Glutamatergic neuron (in vitro differentiated cells): ENCODE results near the gene PAK4. TPM values are rescaled to one million over a fixed set of nuclear protein-coding genes. Genes with fewer than 3 reads are reported as not detected.

Experiments
- DNase-seq: peaks from one replicate; pipeline ENCODE4 v3.0.0; 2022
- H3K27ac Mint-ChIP-seq: one replicate; pipeline ENCODE4 v1.8.0; 2020; ENCODE audit warnings: mild to moderate bottlenecking, mixed read lengths, inconsistent platforms; ENCODE audit not compliant: unreplicated experiment
- H3K27me3 Mint-ChIP-seq: one replicate; pipeline ENCODE4 v1.8.0; 2020; ENCODE audit warnings: mild to moderate bottlenecking, moderate library complexity, mixed read lengths, inconsistent platforms; ENCODE audit not compliant: unreplicated experiment
- H3K36me3 Mint-ChIP-seq: one replicate; pipeline ENCODE4 v1.8.0; 2020; ENCODE audit warnings: mild to moderate bottlenecking, mixed read lengths, inconsistent platforms; ENCODE audit not compliant: unreplicated experiment
- H3K4me1 Mint-ChIP-seq: one replicate; pipeline ENCODE4 v1.8.0; 2020; ENCODE audit warnings: mild to moderate bottlenecking, low read depth, mixed read lengths, inconsistent platforms; ENCODE audit not compliant: unreplicated experiment
- H3K4me3 Mint-ChIP-seq: one replicate; pipeline ENCODE4 v1.8.0; 2020; ENCODE audit warnings: mild to moderate bottlenecking, mixed read lengths, inconsistent platforms; ENCODE audit not compliant: unreplicated experiment
- H3K9me3 Mint-ChIP-seq: one replicate; pipeline ENCODE4 v1.8.0; 2020; ENCODE audit warnings: mild to moderate bottlenecking, moderate library complexity, mixed read lengths, inconsistent platforms; ENCODE audit not compliant: unreplicated experiment
- CTCF ChIP-seq: fragments of 200-600 bp; sonication (generic); IDR thresholded peaks from one replicate; pipeline ENCODE4 v1.5.0; 2021; ENCODE audit not compliant: partially characterized antibody, unreplicated experiment
- total RNA-seq: library from RNA; stranded (reverse); fragmentation: NEBNext Ultra II Directional; extraction: Animal tissue kit (Norgen Biotek cat#: 25700); gene quantifications from one replicate; pipeline ENCODE4 v1.2.1, GENCODE V29; 2021; ENCODE audit not compliant: unreplicated experiment

PAK4 gene
- total RNA-seq, 1 donor from 2014 or later: 52.5 TPM

- peak overlapping the region; percentile 36 for H3K27ac Mint-ChIP-seq
- no peak for TF ChIP-seq CTCF
- H3K9me3 Mint-ChIP-seq: peaks cover 9% of the 10 kb centered on the region
- peaks cover 8% of the 10 kb centered on the region for H3K36me3 Mint-ChIP-seq
- peaks cover 5% of the 10 kb centered on the region for H3K27me3 Mint-ChIP-seq
- peaks cover 33% of the 10 kb centered on the region for H3K4me1 Mint-ChIP-seq
- no peak for DNase-seq
- H3K4me3 Mint-ChIP-seq: no peak overlapping the region
Observed at GRCh38 chr19:39144290-39145071, 18.9 kb downstream of the PAK4 start.

GRCh38 chr19:39145180-39145953 is 19.8 kb downstream of the PAK4 start:
- peaks cover 25% of the 10 kb centered on the region for H3K4me1 Mint-ChIP-seq
- no peaks in the 10 kb centered on the region for H3K27me3 Mint-ChIP-seq
- peaks cover 8% of the 10 kb centered on the region for H3K36me3 Mint-ChIP-seq
- DNase-seq: no peak
- H3K27ac Mint-ChIP-seq: no peak overlapping the region
- peaks cover 9% of the 10 kb centered on the region for H3K9me3 Mint-ChIP-seq
- no peak for TF ChIP-seq CTCF
- H3K4me3 Mint-ChIP-seq: no peak overlapping the region

DNA sequence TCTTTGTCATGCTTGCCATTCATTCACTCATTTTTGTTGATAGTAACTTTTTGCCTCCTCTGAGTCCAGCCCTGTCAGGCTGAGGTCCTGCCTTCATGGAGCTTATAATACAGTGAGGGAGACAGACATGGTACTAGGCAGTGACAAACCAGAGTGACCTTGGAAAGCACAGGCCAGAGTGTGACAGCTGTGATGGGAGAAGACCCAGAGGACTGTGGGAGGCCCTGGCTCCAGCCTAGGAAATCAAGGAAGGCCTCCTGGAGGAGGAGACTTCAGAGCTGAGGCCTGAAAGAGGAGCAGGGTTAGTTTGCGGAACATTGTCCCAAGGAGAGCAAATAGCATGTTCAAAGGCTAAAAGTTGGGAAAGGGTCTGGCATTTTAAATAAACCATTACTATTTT is 20.5 kb downstream of the PAK4 start:
- H3K27ac Mint-ChIP-seq: no peak overlapping the region
- H3K27me3 Mint-ChIP-seq: peaks cover 2% of the 10 kb centered on the region
- H3K36me3 Mint-ChIP-seq: peaks cover 8% of the 10 kb centered on the region
- no peak for DNase-seq
- peaks cover 22% of the 10 kb centered on the region for H3K4me1 Mint-ChIP-seq
- peaks cover 7% of the 10 kb centered on the region for H3K9me3 Mint-ChIP-seq
- H3K4me3 Mint-ChIP-seq: peak overlapping the region; percentile 52
- no peak for TF ChIP-seq CTCF

DNA sequence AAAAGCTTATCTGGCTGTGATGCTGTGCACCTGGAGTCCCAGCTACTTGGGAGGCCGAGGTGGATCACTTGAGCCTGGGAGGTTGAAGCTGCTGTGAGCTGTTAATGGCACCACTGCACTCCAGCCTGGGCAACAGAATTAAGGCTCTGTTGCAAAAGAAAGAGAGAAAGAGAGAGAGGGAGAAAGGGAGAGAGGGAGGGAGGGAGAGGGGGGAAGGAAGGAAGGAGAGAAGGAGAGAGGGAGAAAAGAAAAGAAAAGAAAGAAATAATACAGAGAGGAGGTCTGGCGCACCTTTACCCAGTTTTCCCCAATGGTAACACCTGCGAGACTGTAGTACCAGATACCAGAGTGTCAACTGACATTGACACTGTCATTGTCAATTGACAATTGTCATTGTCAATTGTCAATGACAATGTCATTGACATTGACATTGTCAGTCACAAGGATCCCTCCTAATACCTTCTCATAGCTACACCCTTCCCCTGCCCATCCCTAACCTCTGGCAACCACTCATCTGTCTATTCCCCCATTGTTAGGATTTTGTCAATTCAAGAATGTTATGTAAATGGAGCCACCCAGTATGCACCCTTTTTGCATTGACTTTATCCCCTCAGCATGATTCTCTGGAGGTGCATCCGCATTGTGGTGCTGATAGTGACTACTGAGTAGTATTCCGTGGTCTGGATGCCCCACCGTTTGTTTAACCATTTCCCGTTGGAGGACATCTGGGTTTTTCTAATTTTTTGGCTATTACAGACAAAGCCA is 21.3 kb downstream of the PAK4 start:
- H3K27me3 Mint-ChIP-seq: peaks cover 2% of the 10 kb centered on the region

More for the DNA sequence above, 21.3 kb downstream of the PAK4 start:
- Mint-ChIP-seq H3K9me3 (peaks cover 5% of the 10 kb centered on the region), H3K4me3 (no peak overlapping the region), H3K27ac (no peak overlapping the region), H3K4me1 (peaks cover 20% of the 10 kb centered on the region), H3K36me3 (peaks cover 8% of the 10 kb centered on the region)
- no peak for TF ChIP-seq CTCF
- no peak for DNase-seq
